GM19372 (cell line): ENCODE measurements around the gene NDRG3.
"Not testable (repeated sequence)": the region's sequence is repeated elsewhere in the genome, so short reads cannot be mapped to it uniquely, and the experiment has no call there.

Source experiments
- ATAC-seq: cut with Tn5 transposase; IDR thresholded peaks from one replicate; pipeline ENCODE4 v1.9.1; 2021; ENCODE audit warnings: mild to moderate bottlenecking, low read depth, moderate library complexity; ENCODE audit not compliant: unreplicated experiment

The NDRG3 gene

GRCh38 chr20:36700438-36700837, 45.5 kb downstream of the NDRG3 start:
- no peak for ATAC-seq

DNA sequence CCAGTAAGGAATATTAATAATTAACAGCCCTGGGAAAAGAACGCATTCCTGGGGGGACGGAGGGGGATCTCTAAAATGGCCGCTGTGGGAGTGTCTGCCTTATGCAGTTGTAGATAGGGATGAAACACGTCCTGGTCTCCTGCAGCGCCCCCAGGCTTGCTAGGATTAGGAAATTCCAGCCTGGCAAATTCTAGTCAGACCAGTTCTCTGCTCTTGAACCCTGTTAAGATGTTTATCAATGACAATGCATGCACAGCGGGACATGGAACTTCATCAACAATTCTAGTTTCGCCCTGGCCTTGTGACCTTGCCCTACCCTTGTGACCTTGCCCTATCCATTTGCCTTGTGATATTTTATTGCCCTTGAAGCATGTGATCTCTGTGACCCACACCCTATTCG, 50.4 kb downstream of the NDRG3 start:
- ATAC-seq: not testable (repeated sequence)

DNA sequence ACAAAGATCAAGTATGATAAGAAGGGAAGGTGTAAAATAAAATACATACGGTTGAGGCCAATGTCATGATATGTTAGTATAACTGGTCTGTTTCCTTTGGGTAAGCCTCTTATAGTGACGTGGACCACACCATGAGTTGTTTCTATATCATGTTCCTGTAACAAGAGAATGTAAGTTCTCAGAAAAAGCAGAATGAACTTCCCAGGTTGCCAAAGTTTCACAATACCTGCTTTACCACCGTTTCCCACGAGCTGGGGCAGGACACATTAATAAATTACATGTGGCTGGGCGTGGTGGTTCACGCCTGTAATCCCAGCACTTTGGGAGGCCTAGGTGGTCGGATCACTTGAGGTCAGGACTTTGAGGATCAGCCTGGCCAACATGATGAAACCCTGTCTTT, 57.3 kb downstream of the NDRG3 start:
- ATAC-seq: no peak

DNA sequence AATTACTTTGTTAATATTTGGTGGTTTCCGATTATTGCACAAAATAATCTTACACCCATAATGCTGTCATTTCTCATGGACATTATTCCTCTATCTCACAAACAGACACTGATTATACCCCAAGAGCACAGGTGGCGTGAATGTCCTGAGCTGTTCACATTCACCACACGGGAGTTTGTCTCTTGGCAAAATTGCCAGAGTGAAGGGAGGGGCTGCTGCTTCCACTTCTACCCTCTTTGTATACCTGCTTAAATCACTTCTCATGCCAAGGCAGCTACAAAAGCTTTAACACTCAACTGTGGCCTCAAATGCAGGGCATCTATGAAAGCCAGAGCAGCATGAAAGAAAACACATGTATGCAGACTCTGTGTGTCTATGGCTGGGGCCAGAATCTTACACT, 58.0 kb downstream of the NDRG3 start:
- no peak for ATAC-seq

GRCh38 chr20:36686944-36687343, 58.9 kb downstream of the NDRG3 start:
- no peak for ATAC-seq

DNA sequence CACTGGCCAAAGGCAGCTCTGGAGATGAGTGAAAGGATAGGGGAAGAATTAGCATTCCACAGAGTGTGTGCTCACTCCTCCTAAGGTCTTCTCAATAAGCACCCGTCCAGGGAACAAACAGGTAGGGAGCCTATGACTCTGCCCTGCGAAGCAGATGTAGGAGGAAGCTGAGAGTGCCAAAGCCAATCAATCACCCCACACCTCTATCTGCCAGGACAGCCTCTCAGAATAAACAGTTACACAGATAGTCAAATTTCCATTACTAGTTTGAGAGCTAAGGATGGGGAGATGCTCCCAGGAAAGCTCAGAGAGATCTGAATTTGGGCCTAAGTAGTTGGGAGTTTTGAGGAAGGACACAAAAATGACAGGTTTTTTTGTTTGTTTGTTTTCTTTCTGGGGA, 59.4 kb downstream of the NDRG3 start:
- no peak for ATAC-seq

GRCh38 chr20:36684747-36685146, 61.1 kb downstream of the NDRG3 start:
- ATAC-seq: no peak

DNA sequence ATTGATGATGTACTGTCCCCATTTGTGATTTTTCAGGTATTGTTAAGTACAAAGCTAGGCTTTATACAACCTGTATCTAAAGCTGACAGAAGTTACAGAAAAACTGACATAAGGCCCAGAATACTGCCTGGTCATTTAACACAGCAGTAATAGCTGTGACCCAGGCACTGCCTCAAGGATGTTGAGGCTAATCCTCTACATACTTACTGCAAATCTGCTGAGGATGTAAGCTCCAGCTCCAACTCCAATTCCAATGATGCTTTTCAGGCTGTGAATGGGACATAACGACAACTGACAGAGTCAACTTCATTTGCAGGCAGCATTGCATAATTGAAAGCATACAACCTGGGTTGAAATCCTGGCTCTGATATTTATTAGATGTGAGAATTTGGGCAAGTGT, 63.6 kb downstream of the NDRG3 start:
- no peak for ATAC-seq

DNA sequence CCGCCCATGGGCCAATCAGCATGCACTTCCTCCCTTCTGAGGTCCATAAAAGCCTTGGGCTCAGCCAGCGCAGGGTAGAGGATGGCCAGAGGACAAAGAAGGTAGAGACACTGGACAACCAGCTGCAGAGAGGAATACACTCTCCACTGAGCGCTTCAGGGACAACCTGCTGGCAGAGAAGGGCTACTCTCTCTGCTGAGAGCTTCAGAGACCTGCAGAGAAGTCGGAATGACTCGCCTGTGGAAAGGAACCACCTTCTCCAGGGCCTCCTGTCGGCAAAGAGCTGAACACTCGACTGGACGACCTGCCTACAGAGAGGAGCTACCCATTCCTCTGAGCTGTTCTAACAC, 68.5 kb downstream of the NDRG3 start:
- no peak for ATAC-seq

DNA sequence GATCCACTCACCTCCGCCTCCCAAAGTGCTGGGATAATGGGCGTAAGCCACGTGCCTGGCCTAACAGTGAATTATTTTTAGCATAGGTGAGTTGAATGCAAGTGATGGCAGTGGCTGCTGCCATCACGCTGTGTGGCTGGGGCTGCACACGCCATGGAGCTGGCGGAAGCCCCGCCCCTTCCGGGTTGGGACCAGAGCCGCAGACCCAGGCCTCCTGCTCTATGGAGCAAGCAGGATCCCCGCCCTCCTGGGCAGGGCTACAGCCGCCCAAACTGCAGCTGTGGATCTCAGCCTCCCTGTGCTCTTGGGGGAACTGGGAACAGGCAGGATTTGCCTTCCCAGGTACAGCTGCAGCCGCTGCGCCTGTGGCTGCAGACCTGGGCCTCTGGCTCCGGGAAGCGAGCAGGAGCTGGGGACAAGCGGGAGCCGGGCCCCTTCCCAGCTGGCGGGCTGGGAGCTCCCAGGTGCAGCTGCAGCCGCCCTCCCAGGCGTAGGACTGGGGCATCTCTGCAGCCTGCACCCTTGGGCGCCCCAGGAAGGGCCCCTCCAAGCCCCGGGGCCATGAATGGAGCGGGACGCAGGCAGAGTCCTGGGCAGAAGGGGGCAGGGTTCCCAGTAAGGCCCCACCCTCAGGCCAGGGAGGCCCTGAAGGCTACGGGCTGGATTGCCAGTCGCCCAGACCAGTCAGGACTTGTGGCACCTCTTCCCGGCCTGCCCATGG, 69.0 kb downstream of the NDRG3 start:
- no peak for ATAC-seq

DNA sequence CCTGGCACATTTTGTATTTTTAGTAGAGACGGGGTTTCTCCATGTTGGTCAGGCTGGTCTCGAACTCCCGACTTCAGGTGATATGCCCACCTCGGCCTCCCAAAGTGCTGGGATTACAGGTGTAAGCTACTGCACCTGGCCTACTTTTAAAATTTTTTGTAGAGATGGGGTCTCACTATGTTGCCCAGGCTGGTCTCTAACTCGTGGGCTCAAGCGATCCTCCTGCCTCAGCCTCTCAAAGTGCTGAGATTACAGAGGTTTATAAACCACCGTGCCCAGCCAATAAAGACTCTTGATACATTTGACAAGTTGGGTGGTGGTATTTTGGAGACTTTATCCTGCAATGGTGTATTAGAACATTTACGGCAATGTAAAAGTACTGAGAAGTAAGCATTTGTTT, 70.3 kb downstream of the NDRG3 start:
- ATAC-seq: not testable (repeated sequence)

DNA sequence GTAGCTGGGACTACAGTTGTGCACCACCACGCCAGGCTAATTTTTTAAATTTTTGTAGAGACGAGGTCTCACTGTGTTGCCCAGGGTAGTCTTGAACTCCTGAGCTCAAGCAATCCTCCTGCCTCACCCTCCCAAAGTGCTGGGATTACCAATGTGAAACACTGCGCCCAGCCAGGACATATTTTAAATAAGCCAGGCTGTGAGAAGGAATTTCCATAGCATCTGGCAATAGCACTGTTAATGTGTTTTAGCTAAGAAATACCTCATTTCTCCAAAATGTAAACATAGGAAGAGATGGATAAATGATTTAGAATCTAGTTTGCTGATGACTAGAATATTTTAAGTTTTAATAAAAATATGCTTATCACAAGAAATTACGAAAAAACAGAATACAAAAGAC, 72.9 kb downstream of the NDRG3 start:
- ATAC-seq: no peak

DNA sequence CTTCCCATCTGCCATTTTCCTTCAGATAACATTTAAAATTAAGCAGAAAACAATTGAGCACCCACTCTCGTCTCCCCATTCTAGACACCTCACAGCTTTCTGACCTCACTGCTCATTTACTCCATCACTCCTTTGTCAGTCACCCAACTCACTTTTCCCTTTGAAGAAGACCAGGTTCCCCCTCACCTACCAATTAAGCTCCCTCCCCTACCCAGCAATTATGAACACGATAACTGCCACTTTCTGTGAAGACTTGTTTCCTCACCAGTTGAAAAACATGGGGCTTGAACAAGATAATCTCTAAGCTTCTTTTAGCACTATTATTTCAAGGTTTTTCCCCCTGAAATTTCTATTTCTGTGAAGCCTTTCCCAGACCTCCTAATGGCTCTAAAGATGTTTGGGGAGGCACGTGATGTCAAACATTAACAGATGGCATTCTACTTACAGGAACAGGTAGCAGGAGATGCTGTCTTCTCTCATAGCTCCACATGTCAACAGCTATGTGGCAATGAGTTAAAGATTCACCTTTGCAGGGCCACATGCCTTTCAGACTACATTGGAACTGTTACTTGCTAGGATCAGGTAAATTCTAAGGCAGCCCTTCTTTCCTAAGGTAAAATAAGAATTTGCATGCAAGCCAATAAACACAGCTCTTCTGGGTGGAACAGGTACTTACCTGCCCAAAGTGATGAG, 75.1 kb downstream of the NDRG3 start:
- no peak for ATAC-seq

DNA sequence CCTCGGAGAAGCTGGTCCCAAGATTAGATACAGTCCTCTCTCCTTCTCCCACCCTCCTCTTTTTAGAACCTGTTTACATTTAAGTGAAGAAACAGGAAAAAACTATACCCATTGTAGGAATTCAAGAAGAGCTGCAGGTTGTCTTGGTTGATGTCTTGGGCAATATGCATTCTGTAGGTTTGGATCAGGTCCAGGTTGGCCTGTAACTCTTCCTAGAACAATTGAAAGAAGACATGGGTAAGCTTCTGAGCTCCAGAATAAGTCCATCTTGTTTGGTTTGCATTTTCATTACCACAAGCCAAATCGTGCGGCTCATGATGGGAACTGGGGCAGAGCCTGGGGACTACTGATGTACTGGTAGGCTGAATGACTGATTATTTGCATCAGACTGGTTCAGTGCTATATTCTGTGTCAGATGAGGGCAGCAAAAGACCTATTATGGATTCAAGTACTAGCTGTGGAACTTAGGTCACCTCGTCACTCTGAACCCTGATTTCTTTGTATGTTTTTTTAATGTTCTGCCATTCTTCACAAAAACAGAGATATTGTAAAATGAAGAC, 79.6 kb downstream of the NDRG3 start:
- no peak for ATAC-seq

- no peak for ATAC-seq
Measured at GRCh38 chr20:36663031-36663430, 82.9 kb downstream of the NDRG3 start.

GRCh38 chr20:36658300-36658699, 87.6 kb downstream of the NDRG3 start:
- no peak for ATAC-seq

GRCh38 chr20:36656733-36657132, 89.2 kb downstream of the NDRG3 start:
- no peak for ATAC-seq

DNA sequence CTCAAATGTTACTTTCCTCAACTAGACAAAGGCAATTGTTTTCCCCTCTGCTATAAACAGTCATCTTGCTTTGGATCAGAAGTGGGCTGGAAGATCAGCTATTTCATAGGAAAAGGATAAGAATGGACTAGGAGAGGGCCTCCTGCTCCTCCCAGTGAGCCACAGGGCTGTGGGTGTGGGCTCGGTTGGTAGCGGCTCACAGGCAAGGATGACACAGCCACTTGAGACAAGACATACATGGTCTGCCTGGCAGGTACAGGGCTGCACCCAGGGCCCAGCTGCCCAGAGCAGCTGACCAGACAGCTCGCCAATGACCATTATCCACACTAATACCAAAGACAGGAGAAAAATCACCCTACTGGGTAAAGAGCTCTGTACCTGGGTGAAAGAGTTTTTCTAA, 90.9 kb downstream of the NDRG3 start:
- ATAC-seq: no peak

GRCh38 chr20:36654506-36654905, 91.4 kb downstream of the NDRG3 start:
- no peak for ATAC-seq

- no peak for ATAC-seq
Measured at GRCh38 chr20:36653456-36653855, 92.4 kb downstream of the NDRG3 start.

- no peak for ATAC-seq
Measured at GRCh38 chr20:36647196-36648121, 98.4 kb downstream of the NDRG3 start.
